Thymus (tissue), 11 donors: Measurements from ENCODE around the gene NCEH1. TPM values are rescaled to one million over a fixed set of nuclear protein-coding genes. Genes with fewer than 3 reads are reported as not detected.
A peak's percentile ranks its signal among the peaks of the same experiment; 100 is the strongest.
"Not testable (repeated sequence)": the region's sequence is repeated elsewhere in the genome, so short reads cannot be mapped to it uniquely, and the experiment has no call there.

Experiments
- DNase-seq, 9 donors: peaks; one replicate each; pipeline ENCODE4 v3.0.0-alpha.2; 2013; ENCODE audit warnings: low spot score in 9 of 9, low read depth in 6 of 9, missing footprints in 1 of 9
- H3K27ac ChIP-seq, 2 donors: one replicate each; pipeline ENCODE4 v1.5.1; 2013; ENCODE audit warnings: control low read depth in 1 of 2, low read depth in 1 of 2, low read length in 1 of 2, mild to moderate bottlenecking in 1 of 2, moderate library complexity in 1 of 2
- H3K27me3 ChIP-seq, 2 donors: one replicate each; pipeline ENCODE4 v1.5.1; 2013; ENCODE audit warnings: low read length in 1 of 2; ENCODE audit not compliant: control insufficient read depth in 2 of 2, insufficient read depth in 1 of 2
- H3K36me3 ChIP-seq, 2 donors: one replicate each; pipeline ENCODE4 v1.5.1; 2013; ENCODE audit warnings: low read length in 1 of 2, mild to moderate bottlenecking in 1 of 2, moderate library complexity in 1 of 2; ENCODE audit not compliant: control insufficient read depth in 2 of 2, insufficient read depth in 2 of 2
- H3K4me1 ChIP-seq, 2 donors: one replicate each; pipeline ENCODE4 v1.5.1; 2013; ENCODE audit warnings: low read length in 2 of 2; ENCODE audit not compliant: control insufficient read depth in 2 of 2, insufficient read depth in 2 of 2
- H3K4me3 ChIP-seq, 2 donors: one replicate each; pipeline ENCODE4 v1.5.1; 2013; ENCODE audit warnings: low read length in 2 of 2, control low read depth in 1 of 2, mild to moderate bottlenecking in 1 of 2
- H3K9me3 ChIP-seq, 2 donors: one replicate each; pipeline ENCODE4 v1.5.1; 2013; ENCODE audit warnings: low read length in 1 of 2, mild to moderate bottlenecking in 1 of 2; ENCODE audit not compliant: control insufficient read depth in 2 of 2, insufficient read depth in 1 of 2
- WGBS: extraction: QIAGEN DNeasy Blood & Tissue Kit; methylation state at CpG from one replicate; pipeline ENCODE4 v1.1.7; 2013; 5-methylcytosine and 5-hydroxymethylcytosine counted together
- polyA plus RNA-seq: library from polyadenylated mRNA; stranded (reverse); fragments of 200-250 nt; gene quantifications from one replicate; pipeline ENCODE4 v1.2.3, GENCODE V29; 2013
- total RNA-seq: library from RNA; stranded (reverse); fragments of 120-200 nt; gene quantifications from one replicate; pipeline ENCODE4 v1.2.4, GENCODE V29; 2013
- donor health status: healthy.

NCEH1 gene
- total and polyA plus RNA-seq, 2 donors = 3.0 to 4.4 TPM

- H3K4me1 ChIP-seq = no peaks in the 10 kb centered on the region
- H3K27me3 ChIP-seq = no peaks in the 10 kb centered on the region
- no peaks in the 10 kb centered on the region for H3K9me3 ChIP-seq
- no peaks in the 10 kb centered on the region for H3K36me3 ChIP-seq
- H3K4me3 ChIP-seq = no peak overlapping the region
- no peak for DNase-seq
- 92% methylated on average over 5 of the region's 5 CpGs for WGBS
- H3K27ac ChIP-seq = no peak overlapping the region
Measured at GRCh38 chr3:172606021-172606420, 104.8 kb downstream of the NCEH1 start.

DNA sequence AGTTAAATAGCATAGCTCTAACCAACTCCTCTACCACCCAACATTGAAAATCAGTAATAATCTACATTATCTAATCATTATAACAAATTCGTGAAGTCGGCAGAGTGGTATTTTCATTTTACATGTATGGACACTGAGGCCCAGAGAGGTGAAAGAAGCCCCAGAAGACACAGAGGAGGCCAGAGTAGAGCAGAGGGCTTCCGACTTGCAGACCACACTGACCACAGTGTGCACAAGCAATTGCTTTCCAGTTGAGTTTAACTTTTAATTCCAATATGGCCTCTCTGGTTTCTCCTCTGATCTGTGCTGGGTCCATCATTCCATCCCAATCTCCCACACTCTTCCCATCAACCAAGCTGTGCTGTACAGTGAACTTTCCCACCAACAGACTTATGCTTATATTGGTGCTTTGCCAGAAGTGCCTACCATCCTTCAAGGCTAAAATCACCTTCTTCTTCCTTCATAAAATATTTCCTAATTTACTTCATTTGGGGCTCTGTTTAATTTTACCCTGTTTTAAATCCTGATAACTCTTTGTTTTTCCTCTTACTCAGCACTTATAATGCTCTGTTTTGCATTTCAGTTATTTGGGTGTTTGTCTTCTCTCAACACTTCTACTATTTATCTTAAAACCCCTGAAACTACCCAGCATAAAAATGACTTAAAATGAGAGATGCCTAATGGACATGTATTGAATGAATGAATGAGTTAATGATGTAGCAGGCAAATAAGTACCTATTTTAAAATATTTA is 105.8 kb downstream of the NCEH1 start:
- Histone ChIP-seq H3K9me3 (no peaks in the 10 kb centered on the region), H3K36me3 (no peaks in the 10 kb centered on the region), H3K27me3 (no peaks in the 10 kb centered on the region), H3K4me3 (no peak overlapping the region), H3K4me1 (no peaks in the 10 kb centered on the region), H3K27ac (no peak overlapping the region)
- WGBS = 94% methylated on average over 3 of the region's 3 CpGs
- no peak for DNase-seq

DNA sequence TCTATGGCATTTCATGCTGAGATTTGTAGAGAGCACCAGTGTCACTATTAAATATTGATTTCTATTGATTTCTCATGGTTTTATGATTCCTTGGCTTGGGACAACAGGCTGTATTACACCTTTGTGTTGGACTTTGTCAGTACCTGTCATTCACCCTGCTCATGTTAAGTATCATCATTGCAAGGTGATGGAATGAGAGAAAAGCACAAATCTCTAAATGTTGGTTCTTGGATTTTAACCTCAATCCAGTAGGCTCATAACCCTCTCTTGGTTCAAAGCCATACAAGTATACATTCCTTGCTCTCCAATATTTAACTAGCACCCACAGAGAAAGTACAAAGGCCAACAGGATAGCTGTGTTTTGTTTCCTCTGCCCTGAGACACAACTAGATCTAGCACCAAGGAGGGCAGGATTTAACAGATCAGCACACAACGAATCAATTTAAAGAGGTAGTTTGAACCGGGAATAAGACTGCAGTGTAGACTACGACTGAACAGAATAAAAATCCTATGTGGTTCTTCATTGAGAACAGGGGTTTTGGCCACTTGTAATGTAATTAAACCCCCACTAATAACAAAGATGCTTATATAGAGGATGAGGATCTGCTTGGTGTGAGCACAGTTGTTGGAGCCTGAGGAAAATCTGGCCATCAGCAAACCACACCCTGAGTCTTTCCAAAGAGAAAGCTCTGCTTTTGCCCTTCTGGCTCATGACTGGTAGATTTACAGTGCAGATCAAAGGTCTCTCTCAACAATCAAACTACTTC is 109.6 kb downstream of the NCEH1 start:
- Histone ChIP-seq H3K4me3 (no peak overlapping the region), H3K36me3 (no peaks in the 10 kb centered on the region), H3K4me1 (no peaks in the 10 kb centered on the region), H3K27ac (no peak overlapping the region), H3K9me3 (no peaks in the 10 kb centered on the region), H3K27me3 (no peaks in the 10 kb centered on the region)
- no peak for DNase-seq
- 98% methylated on average over 3 of the region's 3 CpGs for WGBS

DNA sequence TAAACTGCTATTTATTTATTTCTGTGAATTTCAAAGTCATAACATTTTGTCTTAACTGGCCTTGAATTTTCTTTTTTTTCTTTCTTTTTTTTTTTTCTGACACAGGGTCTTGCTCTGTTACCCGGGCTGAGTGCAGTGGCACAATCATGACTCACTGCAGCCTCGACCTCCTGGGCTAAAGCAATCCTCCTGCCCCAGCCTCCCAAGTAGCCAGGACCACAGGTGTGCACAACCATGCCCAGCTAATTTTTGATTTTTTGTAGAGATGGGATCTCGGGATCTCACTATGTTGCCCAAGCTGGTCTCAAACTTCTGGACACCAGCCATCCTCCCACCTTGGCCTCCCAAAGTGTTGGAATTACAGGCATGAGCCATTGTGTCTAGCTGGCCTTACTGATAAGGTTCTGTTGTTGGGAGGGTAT is 110.2 kb downstream of the NCEH1 start:
- Histone ChIP-seq H3K36me3 (no peaks in the 10 kb centered on the region), H3K4me1 (no peaks in the 10 kb centered on the region), H3K9me3 (no peaks in the 10 kb centered on the region), H3K27ac (no peak overlapping the region), H3K27me3 (no peaks in the 10 kb centered on the region), H3K4me3 (no peak overlapping the region)
- no peak for DNase-seq
- 96% methylated on average over 3 of the region's 3 CpGs for WGBS

DNA sequence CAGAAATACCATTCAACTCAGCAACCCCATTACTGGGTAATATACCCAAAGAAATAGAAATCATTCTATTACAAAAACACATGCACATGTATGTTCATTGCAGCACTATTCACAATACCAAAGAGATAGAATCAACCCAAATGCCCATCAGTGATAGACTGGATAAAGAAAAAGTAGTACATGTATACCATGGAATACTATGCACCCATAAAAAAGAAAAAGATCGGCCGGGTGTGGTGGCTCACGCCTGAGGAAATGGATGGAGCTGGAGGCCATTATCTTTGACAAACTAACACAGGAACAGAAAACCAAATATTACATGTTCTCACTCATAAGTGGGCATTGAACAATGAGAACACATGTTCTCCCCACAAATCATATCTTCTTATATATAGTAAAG is 112.0 kb downstream of the NCEH1 start:
- H3K9me3 ChIP-seq = no peaks in the 10 kb centered on the region
- no peak overlapping the region for H3K4me3 ChIP-seq
- DNase-seq = no peak
- WGBS = 83% methylated on average over 3 of the region's 3 CpGs
- peaks cover 0 to 4% of the 10 kb centered on the region in 2 donors for H3K4me1 ChIP-seq
- no peak overlapping the region for H3K27ac ChIP-seq
- no peaks in the 10 kb centered on the region for H3K36me3 ChIP-seq
- H3K27me3 ChIP-seq = no peaks in the 10 kb centered on the region

DNA sequence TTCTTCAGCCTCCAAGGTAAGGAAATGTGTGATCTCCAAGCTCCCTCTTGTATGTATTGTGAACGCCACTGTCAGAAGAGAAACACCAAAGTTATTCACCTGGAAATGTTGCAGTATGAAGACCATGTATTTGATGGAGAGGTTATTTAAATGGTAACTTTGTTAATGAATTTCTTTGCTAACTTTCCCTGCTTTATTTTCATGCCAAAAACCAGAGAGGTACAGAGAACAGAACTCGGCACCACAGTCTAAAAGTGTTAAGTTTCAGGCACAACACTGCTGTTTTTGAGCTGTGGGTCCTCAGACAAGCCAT is 114.5 kb downstream of the NCEH1 start:
- Histone ChIP-seq H3K27ac (no peak overlapping the region), H3K27me3 (no peaks in the 10 kb centered on the region), H3K4me3 (no peak overlapping the region), H3K4me1 (peaks cover 11 to 25% of the 10 kb centered on the region in 2 donors), H3K9me3 (peaks cover 0 to 2% of the 10 kb centered on the region in 2 donors), H3K36me3 (no peaks in the 10 kb centered on the region)
- WGBS = 63% methylated on average over 2 of the region's 2 CpGs
- no peak for DNase-seq

DNA sequence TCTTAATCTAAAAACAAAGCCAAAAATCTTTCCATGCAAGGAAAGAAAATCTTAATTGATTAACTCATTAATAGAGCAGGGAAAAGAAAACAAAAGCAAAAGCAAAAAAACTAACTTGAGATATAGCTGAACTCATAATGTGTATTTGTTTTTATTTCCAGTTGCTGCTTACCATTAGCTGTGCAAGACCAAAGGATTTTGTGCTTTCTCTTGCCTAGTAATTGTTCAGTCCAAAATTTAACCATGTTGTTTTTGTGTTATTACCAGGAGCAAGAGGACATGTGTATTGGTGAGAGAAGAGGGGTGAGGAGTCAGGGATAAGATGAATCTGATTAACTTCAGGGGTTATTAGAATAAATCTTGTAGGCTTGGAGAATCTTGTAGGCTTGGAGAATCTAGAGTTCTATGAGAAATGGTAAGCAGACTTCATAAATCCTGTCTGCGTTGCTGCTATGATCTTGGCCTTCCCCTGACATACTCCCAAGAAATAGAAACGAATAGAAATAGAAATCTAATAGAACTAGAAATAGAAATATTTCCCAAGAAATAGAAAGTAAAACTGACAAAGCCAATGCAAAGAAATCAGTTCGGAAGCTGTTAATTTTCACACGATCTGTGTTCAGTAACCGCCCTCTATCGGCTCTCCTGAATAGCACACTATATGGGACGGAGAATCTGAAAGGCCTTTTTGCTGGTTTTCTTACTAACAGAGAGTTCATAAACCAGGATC is 115.0 kb downstream of the NCEH1 start:
- DNase-seq = peak in 6 of 9 donors; percentile 32 to 80 (median 48)
- Histone ChIP-seq H3K27ac (peak overlapping the region in 1 of 2 donors; percentile 48), H3K9me3 (peaks cover 0 to 2% of the 10 kb centered on the region in 2 donors), H3K36me3 (no peaks in the 10 kb centered on the region), H3K4me1 (peaks cover 11 to 30% of the 10 kb centered on the region in 2 donors), H3K27me3 (no peaks in the 10 kb centered on the region), H3K4me3 (peak overlapping the region in 1 of 2 donors; percentile 4)
- 3% methylated on average over 7 of the region's 7 CpGs for WGBS

DNA sequence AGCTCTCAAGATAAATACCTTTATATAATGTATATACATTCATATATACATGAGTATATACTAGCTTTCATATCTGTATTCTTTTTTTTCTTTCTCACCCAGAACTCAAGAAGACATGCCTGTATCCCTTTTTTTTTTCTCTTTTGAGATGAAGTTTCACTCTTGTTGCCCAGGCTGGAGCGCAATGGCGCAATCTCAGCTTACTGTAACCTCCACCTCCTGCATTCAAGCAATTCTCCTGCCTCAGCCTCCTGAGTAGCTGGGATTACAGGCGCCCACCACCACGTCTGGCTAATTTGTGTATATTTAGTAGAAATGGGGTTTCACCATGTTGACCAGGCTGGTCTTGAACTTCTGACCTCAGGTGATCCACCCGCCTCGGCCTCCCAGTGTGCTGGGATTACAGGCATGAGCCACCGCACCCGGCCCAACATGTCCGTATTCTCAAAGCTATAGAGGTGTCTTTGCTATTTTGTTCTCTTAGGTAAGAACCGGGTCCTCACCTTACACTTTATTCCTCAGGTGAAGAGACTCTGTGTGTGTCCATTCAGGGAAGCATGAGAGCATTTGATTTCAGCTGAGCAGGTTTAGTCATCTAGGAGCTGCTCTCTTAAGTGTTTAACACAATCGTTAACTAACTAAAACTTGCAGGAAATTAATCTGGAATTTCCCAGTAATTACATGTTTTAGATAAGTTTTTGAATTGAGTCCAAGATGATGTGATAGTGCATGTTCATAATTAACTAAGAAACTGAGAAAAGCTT is 115.8 kb downstream of the NCEH1 start:
- H3K36me3 ChIP-seq, H3K27me3 ChIP-seq: not testable (repeated sequence)
- 93% methylated on average over 11 of the region's 11 CpGs for WGBS

More for the DNA sequence above, 115.8 kb downstream of the NCEH1 start:
- peak overlapping the region in 1 of 2 donors; percentile 3 for H3K27ac ChIP-seq
- peaks cover 11 to 31% of the 10 kb centered on the region in 2 donors for H3K4me1 ChIP-seq
- H3K9me3 ChIP-seq, H3K4me3 ChIP-seq, DNase-seq: not testable (repeated sequence)
